Liver (tissue), 9 donors: ENCODE results near the gene ACOXL. TPM values are rescaled to one million over a fixed set of nuclear protein-coding genes. Genes with fewer than 3 reads are reported as not detected.

Experiments used
- DNase-seq: peaks from one replicate; pipeline ENCODE4 v3.0.0-alpha.2; 2017; ENCODE audit warnings: low spot score
- H3K27ac ChIP-seq, 2 donors: one replicate each; pipeline ENCODE4 v1.7.0; 2013; ENCODE audit warnings: inconsistent platforms in 2 of 2, low read length in 2 of 2, control low read depth in 1 of 2, low read depth in 1 of 2, mild to moderate bottlenecking in 1 of 2
- H3K27me3 ChIP-seq, 4 donors: one replicate each; pipeline versions ENCODE4 v1.6.1 to v1.7.0; 2013; ENCODE audit warnings: low read length in 3 of 4, inconsistent platforms in 1 of 4, mild to moderate bottlenecking in 1 of 4, moderate library complexity in 1 of 4; ENCODE audit not compliant: control insufficient read depth in 4 of 4, insufficient read depth in 4 of 4
- H3K36me3 ChIP-seq, 4 donors: one replicate each; pipeline versions ENCODE4 v1.6.1 to v1.7.0; 2013; ENCODE audit warnings: low read length in 3 of 4, mild to moderate bottlenecking in 3 of 4, low read depth in 1 of 4, moderate library complexity in 1 of 4; ENCODE audit not compliant: control insufficient read depth in 4 of 4, insufficient read depth in 3 of 4
- H3K4me1 ChIP-seq, 4 donors: one replicate each; pipeline versions ENCODE4 v1.6.1 to v1.7.0; 2013; ENCODE audit warnings: low read length in 3 of 4, mild to moderate bottlenecking in 3 of 4, moderate library complexity in 1 of 4; ENCODE audit not compliant: control insufficient read depth in 4 of 4, insufficient read depth in 4 of 4
- H3K4me3 ChIP-seq, 3 donors: one replicate each; pipeline versions ENCODE4 v1.6.1 to v1.7.0; 2013; ENCODE audit warnings: low read length in 3 of 3, control low read depth in 1 of 3, low read depth in 1 of 3, mild to moderate bottlenecking in 1 of 3
- H3K9ac ChIP-seq, 2 donors: one replicate each; pipeline ENCODE4 v1.7.0; 2013; ENCODE audit warnings: low read length in 2 of 2, mild to moderate bottlenecking in 2 of 2, moderate library complexity in 2 of 2, control low read depth in 1 of 2, low read depth in 1 of 2
- H3K9me3 ChIP-seq, 4 donors: one replicate each; pipeline versions ENCODE4 v1.6.1 to v1.7.0; 2013; ENCODE audit warnings: low read length in 3 of 4; ENCODE audit not compliant: control insufficient read depth in 4 of 4
- CTCF ChIP-seq: fragments of 150-350 bp; IDR thresholded peaks from 2 replicates; pipeline ENCODE4 v1.5.1; 2017; ENCODE audit warnings: improper control_type of control experiment, low read depth, low read length; ENCODE audit not compliant: missing input control
- EGR1 ChIP-seq, 2 donors: IDR thresholded peaks; 2 replicates each; pipeline ENCODE4 v1.6.1; 2016 to 2018; ENCODE audit warnings: antibody characterized with exemption in 2 of 2, low read depth in 2 of 2
- FOXA1 ChIP-seq: IDR thresholded peaks from 2 replicates; pipeline ENCODE4 v1.6.1; 2016; ENCODE audit warnings: antibody characterized with exemption
- FOXA2 ChIP-seq: IDR thresholded peaks from 2 replicates; pipeline ENCODE4 v1.6.1; 2016; ENCODE audit warnings: antibody characterized with exemption
- GABPA ChIP-seq, 2 donors: IDR thresholded peaks in 1 of 2; conservative IDR thresholded peaks in 1 of 2; 2 replicates each; pipeline ENCODE4 v1.6.1; 2016; ENCODE audit warnings: antibody characterized with exemption in 2 of 2, mild to moderate bottlenecking in 1 of 2, moderate library complexity in 1 of 2
- HNF4A ChIP-seq, 2 donors: conservative IDR thresholded peaks; 2 replicates each; pipeline ENCODE4 v1.6.1; 2016; ENCODE audit warnings: antibody characterized with exemption in 2 of 2, mild to moderate bottlenecking in 2 of 2
- HNF4G ChIP-seq: IDR thresholded peaks from 2 replicates; pipeline ENCODE4 v1.6.1; 2016; ENCODE audit warnings: antibody characterized with exemption
- JUND ChIP-seq, 2 donors: IDR thresholded peaks; 2 replicates each; pipeline ENCODE4 v1.6.1; 2016; ENCODE audit warnings: antibody characterized with exemption in 2 of 2
- MAX ChIP-seq: IDR thresholded peaks from 2 replicates; pipeline ENCODE4 v1.6.1; 2016; ENCODE audit warnings: antibody characterized with exemption
- NR2F2 ChIP-seq: IDR thresholded peaks from 2 replicates; pipeline ENCODE4 v1.6.1; 2016; ENCODE audit warnings: antibody characterized with exemption
- REST ChIP-seq: IDR thresholded peaks from 2 replicates; pipeline ENCODE4 v1.6.1; 2016; ENCODE audit warnings: antibody characterized with exemption, mild to moderate bottlenecking
- SP1 ChIP-seq: IDR thresholded peaks from 2 replicates; pipeline ENCODE4 v1.6.1; 2018; ENCODE audit warnings: antibody characterized with exemption, mild to moderate bottlenecking
- TAF1 ChIP-seq: conservative IDR thresholded peaks from 2 replicates; pipeline ENCODE4 v1.6.1; 2016; ENCODE audit warnings: antibody characterized with exemption, mild to moderate bottlenecking
- YY1 ChIP-seq: IDR thresholded peaks from 2 replicates; pipeline ENCODE4 v1.6.1; 2016; ENCODE audit warnings: antibody characterized with exemption, mild to moderate bottlenecking
- WGBS: extraction: QIAGEN DNeasy Blood & Tissue Kit; methylation state at CpG from one replicate; pipeline ENCODE4 v1.1.7; 2013; 5-methylcytosine and 5-hydroxymethylcytosine counted together
- polyA plus RNA-seq, 2 donors: library from polyadenylated mRNA; stranded (reverse) in 1 of 2; unstranded in 1 of 2; fragments of 200-250 nt in 1 of 2; fragments of >200 nt in 1 of 2; fragmentation: Nextera tagmentation in 1 of 2; extraction: Ambion mirVana in 1 of 2; gene quantifications; one replicate each; pipeline versions ENCODE4 v1.2.1 to v1.2.3, GENCODE V29; 2013 to 2015
- total RNA-seq, 2 donors: library from RNA; depleted of rRNA; stranded (reverse); fragments of >200 nt; gene quantifications; one replicate each; pipeline ENCODE4 v1.2.3, GENCODE V29; 2014
- TF ChIP-seq, protein P1 (sequence below): IDR thresholded peaks from 2 replicates; pipeline ENCODE4 v1.6.1; 2016; ENCODE audit warnings: antibody characterized with exemption
- TF ChIP-seq, protein P2 (sequence below): IDR thresholded peaks from 2 replicates; pipeline ENCODE4 v1.6.1; 2016; ENCODE audit warnings: antibody characterized with exemption
- donor health status: healthy.
- donor health status: healthy.
- donor health status: healthy.
- donor health status: healthy.
- donor health status: healthy.

ACOXL gene
- total and polyA plus RNA-seq, 4 donors: 0.07 TPM; not detected in 3

DNA sequence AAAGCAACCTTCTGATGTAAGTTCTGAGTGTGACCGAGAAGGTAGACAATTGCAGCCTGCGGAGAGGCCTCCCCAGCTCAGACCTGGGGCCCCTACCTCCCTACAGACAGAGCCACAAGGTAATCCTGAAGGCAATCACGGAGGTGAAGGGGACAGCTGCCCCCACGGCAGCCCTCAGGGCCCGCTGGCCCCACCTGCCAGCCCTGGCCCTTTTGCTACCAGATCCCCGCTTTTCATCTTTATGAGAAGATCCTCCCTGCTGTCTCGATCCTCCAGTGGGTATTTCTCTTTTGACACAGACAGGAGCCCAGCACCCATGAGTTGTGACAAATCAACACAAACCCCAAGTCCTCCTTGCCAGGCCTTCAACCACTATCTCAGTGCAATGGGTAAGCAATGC is 391.4 kb downstream of the ACOXL start:
- TF ChIP-seq YY1 (no peak), REST (no peak), SP1 (no peak), FOXA2 (no peak)
- no peak overlapping the region for H3K4me3 ChIP-seq
- H3K27me3 ChIP-seq: no peaks in the 10 kb centered on the region
- H3K4me1 ChIP-seq: peaks cover 4 to 29% (median 17%) of the 10 kb centered on the region in 4 donors
- H3K9ac ChIP-seq: no peak overlapping the region
- H3K27ac ChIP-seq: no peak overlapping the region
- peaks cover 0 to 5% (median under 1%) of the 10 kb centered on the region in 4 donors for H3K9me3 ChIP-seq
- 93% methylated on average over 7 of the region's 7 CpGs for WGBS
- H3K36me3 ChIP-seq: peaks cover 3 to 31% (median 26%) of the 10 kb centered on the region in 4 donors
- no peak for DNase-seq

GRCh38 chr2:111126581-111126980 is 394.2 kb downstream of the ACOXL start:
- no peak overlapping the region for H3K4me3 ChIP-seq
- TF ChIP-seq HNF4G (no peak), FOXA1 (no peak), JUND (IDR thresholded peaks at IDR 0.05) (no peak), MAX (no peak), SP1 (no peak)
- DNase-seq: no peak
- 91% methylated on average over 1 of the region's 1 CpG for WGBS
- H3K27ac ChIP-seq: no peak overlapping the region
- peaks cover 5 to 43% (median 36%) of the 10 kb centered on the region in 4 donors for H3K36me3 ChIP-seq
- no peaks in the 10 kb centered on the region for H3K27me3 ChIP-seq
- no peaks in the 10 kb centered on the region for H3K9me3 ChIP-seq
- peaks cover 4 to 14% (median 10%) of the 10 kb centered on the region in 4 donors for H3K4me1 ChIP-seq
- H3K9ac ChIP-seq: no peak overlapping the region

- peaks cover 5 to 47% (median 39%) of the 10 kb centered on the region in 4 donors for H3K36me3 ChIP-seq
- 89% methylated on average over 4 of the region's 4 CpGs for WGBS
Measured at GRCh38 chr2:111127351-111127750, 395.0 kb downstream of the ACOXL start.

More at GRCh38 chr2:111127351-111127750, 395.0 kb downstream of the ACOXL start:
- no peaks in the 10 kb centered on the region for H3K27me3 ChIP-seq
- H3K4me3 ChIP-seq: no peak overlapping the region
- H3K4me1 ChIP-seq: peaks cover 4 to 15% (median 10%) of the 10 kb centered on the region in 4 donors
- H3K9ac ChIP-seq: no peak overlapping the region
- H3K9me3 ChIP-seq: no peaks in the 10 kb centered on the region
- DNase-seq: no peak
- no peak overlapping the region for H3K27ac ChIP-seq
- no peak for TF ChIP-seq CTCF
- no peak for TF ChIP-seq NR2F2
- no peak for TF ChIP-seq YY1
- no peak for TF ChIP-seq TAF1
- no peak for TF ChIP-seq MAX
- TF ChIP-seq, protein P1, sequence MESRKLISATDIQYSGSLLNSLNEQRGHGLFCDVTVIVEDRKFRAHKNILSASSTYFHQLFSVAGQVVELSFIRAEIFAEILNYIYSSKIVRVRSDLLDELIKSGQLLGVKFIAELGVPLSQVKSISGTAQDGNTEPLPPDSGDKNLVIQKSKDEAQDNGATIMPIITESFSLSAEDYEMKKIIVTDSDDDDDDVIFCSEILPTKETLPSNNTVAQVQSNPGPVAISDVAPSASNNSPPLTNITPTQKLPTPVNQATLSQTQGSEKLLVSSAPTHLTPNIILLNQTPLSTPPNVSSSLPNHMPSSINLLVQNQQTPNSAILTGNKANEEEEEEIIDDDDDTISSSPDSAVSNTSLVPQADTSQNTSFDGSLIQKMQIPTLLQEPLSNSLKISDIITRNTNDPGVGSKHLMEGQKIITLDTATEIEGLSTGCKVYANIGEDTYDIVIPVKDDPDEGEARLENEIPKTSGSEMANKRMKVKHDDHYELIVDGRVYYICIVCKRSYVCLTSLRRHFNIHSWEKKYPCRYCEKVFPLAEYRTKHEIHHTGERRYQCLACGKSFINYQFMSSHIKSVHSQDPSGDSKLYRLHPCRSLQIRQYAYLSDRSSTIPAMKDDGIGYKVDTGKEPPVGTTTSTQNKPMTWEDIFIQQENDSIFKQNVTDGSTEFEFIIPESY: no peak
- TF ChIP-seq, protein P2, sequence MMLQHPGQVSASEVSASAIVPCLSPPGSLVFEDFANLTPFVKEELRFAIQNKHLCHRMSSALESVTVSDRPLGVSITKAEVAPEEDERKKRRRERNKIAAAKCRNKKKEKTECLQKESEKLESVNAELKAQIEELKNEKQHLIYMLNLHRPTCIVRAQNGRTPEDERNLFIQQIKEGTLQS: no peak
- TF ChIP-seq REST: no peak
- no peak for TF ChIP-seq GABPA (IDR thresholded peaks at IDR 0.05 in 1 of 2, conservative IDR thresholded peaks at IDR 0.05 in 1 of 2)
- no peak for TF ChIP-seq FOXA1
- TF ChIP-seq JUND (IDR thresholded peaks at IDR 0.05): no peak
- no peak for TF ChIP-seq HNF4G
- TF ChIP-seq HNF4A (conservative IDR thresholded peaks at IDR 0.05): no peak
- no peak for TF ChIP-seq SP1
- no peak for TF ChIP-seq EGR1 (IDR thresholded peaks at IDR 0.05; ENCODE audit: low read depth in 2 of 2)
